GM19193 (cell line): ENCODE measurements around the gene SETD9.

Experiments
- POLR2A ChIP-seq: IDR thresholded peaks from 4 replicates; pipeline ENCODE4 v1.6.1; 2011; ENCODE audit not compliant: insufficient read depth, insufficient read length; ENCODE audit errors: extremely low read depth

The SETD9 gene, protein sequence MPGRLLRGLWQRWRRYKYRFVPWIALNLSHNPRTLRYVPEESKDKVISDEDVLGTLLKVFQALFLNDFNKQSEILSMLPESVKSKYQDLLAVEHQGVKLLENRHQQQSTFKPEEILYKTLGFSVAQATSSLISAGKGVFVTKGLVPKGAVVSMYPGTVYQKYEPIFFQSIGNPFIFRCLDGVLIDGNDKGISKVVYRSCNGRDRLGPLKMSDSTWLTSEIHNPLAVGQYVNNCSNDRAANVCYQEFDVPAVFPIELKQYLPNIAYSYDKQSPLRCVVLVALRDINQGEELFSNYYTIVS

DNA sequence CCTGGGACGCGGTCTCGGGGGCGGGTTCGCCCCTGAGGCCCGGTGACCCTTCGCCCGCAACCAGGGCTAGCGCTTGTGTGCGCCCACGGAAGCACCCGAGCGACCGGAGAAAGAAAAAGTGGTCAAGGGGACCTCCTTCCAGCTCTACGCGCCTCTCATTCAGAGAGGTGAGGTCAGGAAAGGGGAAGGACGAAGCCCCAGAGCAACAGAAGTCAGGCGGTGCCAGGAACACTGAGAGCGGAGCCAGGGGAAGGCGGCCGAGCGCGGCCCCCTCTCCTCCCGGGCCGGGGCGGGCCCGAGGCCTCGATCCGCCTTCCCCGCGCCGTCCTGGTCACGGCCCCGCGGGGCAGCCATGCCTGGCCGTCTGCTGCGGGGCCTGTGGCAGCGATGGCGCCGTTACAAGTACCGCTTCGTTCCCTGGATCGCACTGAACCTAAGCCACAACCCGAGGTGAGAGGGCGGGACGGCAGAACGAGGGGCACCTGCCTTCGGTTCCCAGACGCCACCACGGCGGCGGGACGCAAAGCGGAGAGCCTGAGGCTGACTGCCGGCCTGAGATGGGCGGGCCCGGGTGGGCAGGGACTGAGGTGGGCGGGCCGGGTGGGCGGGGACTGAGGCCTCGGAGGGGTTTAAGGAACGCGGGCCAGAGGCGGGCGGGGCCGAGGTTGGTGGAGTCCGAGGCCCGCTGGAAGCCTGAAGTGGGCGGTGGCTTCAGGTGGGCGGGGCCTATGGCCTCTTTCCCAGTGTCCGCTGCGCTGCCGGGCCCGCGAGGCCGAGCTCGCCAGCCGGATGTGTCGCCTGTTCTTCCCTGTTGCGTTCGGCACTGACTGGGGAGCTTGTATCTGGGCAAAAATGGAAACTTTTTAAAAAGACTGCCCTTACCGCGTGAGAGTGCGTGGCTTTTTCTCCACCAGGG, at the start of gene SETD9:
Gene SETD9, plus strand, starts transcription at position 303 of the 916 bp plus-strand sequence. Its CDS starts 50 bp downstream, at position 353.
- peak; percentile 98 for TF ChIP-seq POLR2A

DNA sequence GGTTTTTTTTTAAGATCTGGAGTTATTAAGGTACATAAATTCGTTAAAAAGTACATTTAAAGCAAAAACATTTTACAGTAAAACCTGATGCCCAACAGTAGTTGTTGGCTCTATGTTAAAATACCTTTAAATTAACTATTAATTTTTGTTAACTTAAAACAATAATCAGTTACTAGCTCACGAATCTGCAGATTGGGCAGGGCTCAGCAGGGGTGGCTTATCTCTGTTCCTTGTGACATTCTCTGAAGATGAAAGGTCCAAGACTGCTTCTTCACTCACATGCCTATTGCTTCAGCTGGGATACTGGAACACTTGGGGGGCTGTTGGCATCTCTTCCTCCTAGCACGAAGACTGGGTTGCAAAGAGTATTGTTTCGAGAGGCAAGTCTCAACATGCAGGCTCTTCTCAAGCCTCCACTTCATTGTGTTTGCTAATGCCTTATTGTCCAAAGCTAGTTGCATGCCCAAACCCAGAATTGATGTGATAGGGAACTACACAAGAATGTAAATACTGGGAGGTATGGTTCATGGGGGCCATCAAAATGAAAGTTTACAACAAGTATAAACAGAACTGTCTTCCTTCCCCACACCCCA, 47.4 kb upstream of the SETD9 start:
- no peak for TF ChIP-seq POLR2A

DNA sequence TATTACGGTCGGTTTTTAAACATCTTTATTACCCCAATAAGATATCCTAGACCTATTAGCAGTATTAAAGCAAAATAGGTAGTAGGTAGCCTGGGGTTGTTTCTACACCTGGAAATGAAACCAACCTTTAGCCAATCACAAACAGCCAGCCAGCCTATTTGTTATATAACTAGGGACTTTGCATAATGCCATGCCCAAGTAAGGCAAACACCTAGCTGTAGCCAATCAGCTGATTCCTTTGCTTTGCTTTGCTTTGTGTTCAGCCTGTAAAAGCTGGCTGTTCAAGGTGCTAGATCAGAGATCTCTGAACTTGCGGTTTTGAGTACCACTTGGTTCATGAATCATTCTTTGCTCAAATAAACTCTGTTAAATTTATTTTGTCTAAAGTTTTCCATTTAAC, 46.5 kb upstream of the SETD9 start:
- no peak for TF ChIP-seq POLR2A

DNA sequence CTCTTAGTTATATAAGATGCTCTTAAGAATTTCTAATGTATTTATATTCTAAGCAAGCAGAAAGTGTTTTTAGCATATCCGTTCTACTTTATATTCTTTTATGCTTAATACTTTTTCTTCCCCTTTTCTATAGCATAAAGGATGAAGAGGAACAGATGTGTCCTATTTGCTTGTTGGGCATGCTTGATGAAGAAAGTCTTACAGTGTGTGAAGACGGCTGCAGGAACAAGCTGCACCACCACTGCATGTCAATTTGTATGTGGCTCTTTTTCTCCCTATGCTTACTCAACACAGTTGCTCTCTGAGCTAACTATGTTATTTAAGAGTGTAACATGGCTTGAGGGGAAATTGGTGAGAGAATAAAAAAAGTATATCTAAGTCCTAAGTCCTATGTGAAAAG, 37.6 kb upstream of the SETD9 start:
- TF ChIP-seq POLR2A, result no peak

DNA sequence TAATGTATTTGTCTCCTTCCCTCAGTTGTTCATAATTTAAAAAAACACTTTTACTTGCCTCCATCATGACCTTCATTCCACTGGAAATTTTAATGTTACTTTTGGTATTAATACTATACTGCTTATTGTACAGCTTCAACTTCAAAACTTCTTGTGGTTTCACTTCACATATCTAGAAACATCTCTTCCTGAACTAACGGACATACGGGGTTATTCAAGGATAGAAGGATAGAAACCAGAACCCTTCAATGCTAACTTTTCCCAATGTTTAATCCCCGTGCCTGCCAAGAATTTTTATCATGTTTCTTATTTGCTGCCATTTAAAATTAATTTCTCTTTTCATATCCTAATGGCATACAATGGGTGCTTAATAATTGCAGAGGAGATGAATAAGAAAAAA, 36.3 kb upstream of the SETD9 start:
- no peak for TF ChIP-seq POLR2A

DNA sequence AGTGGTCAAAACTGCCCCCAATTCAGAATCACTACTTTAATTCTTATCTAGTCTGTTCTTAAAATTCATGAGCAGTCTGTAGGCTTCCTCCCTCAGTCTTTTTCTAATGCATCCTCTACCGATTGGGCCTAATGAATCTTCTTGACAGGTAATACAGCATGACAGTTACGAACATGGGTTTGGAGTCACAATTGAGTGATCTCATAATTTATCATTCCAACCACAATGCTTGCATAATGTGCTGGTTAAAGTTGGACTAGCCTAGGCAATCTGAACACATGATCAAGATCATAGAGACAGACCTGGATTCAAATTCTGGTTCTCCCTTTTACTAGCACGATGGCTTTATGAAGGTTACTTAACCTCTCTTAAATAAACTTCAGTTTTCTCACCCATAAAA, 33.1 kb upstream of the SETD9 start:
- TF ChIP-seq POLR2A, result no peak

DNA sequence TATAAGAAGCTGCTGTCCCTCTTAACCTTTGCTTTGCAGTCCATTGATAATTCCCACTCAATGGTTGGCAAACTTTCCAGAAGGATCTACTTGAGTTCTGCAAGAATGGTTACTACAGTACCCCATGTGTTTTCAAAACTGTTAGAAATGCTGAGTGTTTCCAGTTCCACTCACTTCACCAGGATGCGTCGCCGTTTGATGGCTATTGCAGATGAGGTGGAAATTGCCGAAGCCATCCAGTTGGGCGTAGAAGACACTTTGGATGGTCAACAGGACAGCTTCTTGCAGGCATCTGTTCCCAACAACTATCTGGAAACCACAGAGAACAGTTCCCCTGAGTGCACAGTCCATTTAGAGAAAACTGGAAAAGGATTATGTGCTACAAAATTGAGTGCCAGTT, 27.8 kb upstream of the SETD9 start:
- TF ChIP-seq POLR2A, result no peak

DNA sequence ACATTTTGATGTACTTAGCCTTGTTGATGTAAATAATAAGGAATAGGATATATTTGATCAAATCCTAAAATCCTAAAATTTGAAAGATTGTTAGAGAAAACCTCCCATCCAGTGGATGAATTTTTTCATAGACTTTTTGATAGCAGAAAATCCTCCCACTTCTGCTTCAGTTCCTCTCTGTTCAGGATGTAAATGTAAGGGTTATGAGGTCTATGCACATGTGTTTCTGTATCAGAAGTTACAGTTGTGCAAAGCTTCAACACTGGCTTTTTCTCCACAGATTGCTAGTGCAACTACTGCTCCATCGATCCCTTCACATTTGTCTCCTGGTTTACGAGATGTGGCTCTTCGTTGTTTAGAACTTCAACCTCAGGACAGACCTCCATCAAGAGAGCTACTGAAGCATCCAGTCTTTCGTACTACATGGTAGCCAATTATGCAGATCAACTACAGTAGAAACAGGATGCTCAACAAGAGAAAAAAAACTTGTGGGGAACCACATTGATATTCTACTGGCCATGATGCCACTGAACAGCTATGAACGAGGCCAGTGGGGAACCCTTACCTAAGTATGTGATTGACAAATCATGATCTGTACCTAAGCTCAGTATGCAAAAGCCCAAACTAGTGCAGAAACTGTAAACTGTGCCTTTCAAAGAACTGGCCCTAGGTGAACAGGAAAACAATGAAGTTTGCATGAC, 16.0 kb upstream of the SETD9 start:
- no peak for TF ChIP-seq POLR2A

DNA sequence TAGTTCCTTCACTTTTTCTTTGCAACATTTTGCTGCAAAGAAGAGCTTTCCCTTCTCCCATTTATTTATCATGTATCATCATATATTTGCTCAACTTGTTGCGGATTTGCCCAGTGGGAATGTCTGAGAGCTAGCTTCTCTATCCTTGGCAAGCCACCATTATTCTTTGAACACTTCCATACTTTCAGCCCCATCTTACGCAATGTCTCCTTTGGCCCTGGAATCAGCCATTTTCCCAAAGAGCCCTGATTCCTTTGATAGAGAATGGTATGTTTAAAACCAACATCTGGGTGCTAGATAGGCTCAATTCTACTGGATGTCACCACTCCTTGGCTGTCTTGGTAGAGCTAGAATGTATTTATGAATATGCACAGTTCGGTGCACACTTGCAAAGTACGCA, 12.6 kb upstream of the SETD9 start:
- no peak for TF ChIP-seq POLR2A

DNA sequence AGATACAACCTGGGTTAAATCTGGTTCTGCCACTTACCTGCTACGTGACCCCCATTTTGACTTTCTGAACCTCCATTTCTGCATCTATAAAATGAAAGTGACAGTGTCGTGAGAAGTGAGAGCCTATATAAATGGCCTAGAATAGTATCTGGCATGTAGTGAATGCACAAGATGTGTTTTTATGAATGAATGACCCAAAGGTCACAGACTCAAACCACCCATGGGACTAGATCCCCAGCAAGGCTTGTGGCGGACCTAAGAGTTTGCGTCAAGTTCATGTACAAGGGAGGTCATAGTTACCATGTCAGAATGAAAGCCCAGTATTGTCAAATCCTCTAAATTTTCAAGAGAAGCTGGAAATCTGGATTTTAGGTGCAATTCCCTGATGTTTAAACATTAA, 11.2 kb upstream of the SETD9 start:
- TF ChIP-seq POLR2A, result no peak

DNA sequence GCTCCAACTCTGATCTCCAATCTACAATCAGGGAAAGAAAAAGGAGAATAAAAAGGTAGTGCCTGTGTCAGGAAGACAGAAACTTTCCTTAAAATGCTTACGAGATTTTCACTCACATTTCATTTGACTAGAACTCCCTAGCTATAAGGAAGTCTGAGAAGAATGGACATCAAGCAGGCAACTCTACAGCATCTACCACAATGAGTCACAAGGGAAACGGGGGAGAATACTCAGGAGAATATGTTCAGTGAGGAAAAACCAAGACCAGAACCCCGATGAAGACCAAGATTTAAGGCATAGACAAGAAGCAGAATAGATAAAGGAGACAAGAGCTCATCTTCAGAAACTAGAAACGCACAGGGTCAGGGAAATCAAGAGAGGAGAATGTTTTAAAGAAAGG, 9.0 kb upstream of the SETD9 start:
- TF ChIP-seq POLR2A, result no peak

DNA sequence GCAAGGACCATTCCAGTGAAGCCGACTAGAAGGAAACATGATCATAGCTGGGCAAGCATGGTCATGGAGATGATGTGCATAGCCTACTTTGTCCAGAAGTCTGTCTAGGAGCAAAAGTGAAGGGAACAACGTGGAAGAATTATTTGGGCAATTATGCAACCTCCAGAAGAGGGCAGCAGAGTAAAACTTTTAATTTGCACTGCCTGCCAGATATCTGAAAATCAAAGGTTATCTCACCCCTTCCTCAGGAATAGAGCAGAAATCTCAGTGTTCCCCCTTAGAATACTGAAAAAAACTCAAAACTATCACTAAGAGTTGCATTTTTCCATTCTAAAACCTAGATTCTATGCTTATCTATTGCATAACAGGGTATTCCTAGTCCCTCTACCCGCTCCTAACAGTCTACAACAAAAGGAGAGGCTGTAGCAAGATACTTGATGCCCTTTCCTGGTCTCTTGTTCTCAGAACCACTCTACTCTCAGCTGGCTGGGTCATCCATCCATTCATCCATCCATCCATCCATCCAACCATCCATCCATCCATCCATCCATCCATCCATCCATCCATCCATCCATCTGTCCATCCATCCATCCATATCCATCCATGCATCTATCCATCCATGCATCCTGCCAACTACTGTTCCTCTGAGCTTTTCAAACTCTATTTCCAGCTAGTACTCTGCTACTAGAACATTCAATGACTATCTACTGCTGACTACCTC, 8.4 kb upstream of the SETD9 start:
- TF ChIP-seq POLR2A, result no peak

DNA sequence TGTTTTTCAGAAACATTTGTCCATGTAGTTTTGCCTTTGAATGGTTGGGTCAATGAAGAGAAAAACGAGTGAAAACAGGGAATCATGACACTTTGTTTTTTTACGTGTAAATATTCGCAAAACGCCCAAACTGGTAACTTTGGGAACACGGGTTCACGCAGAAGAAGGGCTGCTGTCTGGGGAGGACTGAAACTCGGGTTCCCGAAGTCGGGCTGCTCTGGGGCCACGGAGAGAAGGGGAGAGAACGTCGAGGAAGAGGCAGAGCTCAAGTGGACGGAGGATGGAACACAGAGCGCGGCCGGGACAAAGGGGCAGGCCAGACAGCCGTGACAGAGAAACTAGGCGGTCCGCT, 478 bp upstream of the SETD9 start:
- TF ChIP-seq POLR2A, result no peak

DNA sequence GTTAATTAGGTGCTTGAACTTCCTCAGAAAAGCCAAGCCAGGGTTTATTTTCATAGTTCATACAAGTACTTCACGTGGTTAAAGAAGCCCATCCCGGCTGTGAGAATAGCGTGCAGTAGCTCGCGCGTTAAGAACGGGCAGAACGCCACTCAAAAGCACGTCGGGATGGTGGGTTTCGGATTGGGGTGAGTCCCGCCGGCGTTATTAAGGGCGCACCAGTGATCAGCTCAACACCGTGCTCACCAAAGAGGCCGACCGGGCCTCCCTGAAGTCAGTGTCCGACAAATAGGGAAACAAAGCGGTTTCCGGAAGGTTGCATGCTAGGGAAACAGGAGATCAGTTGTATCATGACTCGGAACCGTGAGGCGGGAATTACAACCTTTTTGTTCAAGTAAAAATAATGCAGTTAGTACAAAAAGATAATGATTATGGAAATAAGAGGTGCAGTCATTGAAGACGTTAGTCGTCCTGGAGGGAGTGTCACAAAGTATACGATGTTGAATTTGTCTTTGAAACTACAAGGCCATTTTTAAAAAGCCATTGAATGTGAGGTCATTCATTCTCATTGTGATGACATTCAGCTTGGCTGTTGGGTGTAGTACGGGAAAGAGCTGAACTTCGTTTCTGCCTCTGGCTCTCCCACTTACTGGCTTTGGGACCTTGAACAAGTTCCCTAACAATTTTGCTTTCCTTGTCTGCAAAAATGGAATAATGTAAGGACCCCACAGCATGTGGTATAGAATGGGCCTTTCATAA, 992 bp downstream of the SETD9 start:
- no peak for TF ChIP-seq POLR2A
